Spinal cord (tissue), 10 donors: ENCODE data around the gene OTULIN. TPM values are rescaled to one million over a fixed set of nuclear protein-coding genes. Genes with fewer than 3 reads are reported as not detected.

Experiments used
- DNase-seq, 6 donors: peaks; one replicate each; pipeline versions ENCODE4 v3.0.0 to v3.0.0-alpha.2; 2013 to 2015; ENCODE audit warnings: low spot score in 6 of 6, low read depth in 4 of 6
- H3K27ac ChIP-seq: one replicate; pipeline ENCODE4 v1.5.1; 2013; ENCODE audit warnings: low read depth, low read length, control low read depth
- H3K27me3 ChIP-seq: one replicate; pipeline ENCODE4 v1.6.1; 2013; ENCODE audit warnings: low read length; ENCODE audit not compliant: control insufficient read depth, insufficient read depth
- H3K36me3 ChIP-seq: one replicate; pipeline ENCODE4 v1.6.1; 2013; ENCODE audit warnings: low read length; ENCODE audit not compliant: control insufficient read depth, insufficient read depth
- H3K4me1 ChIP-seq: one replicate; pipeline ENCODE4 v1.6.1; 2013; ENCODE audit warnings: low read length; ENCODE audit not compliant: control insufficient read depth, insufficient read depth
- H3K4me3 ChIP-seq: one replicate; pipeline ENCODE4 v1.5.1; 2013; ENCODE audit warnings: low read depth, low read length, control low read depth
- H3K9me3 ChIP-seq: one replicate; pipeline ENCODE4 v1.6.1; 2013; ENCODE audit warnings: low read length; ENCODE audit not compliant: control insufficient read depth, insufficient read depth
- WGBS: methylation state at CpG from one replicate; pipeline ENCODE4 v1.1.5; 2013; ENCODE audit warnings: missing lambda C conversion rate; ENCODE audit not compliant: insufficient coverage; 5-methylcytosine and 5-hydroxymethylcytosine counted together
- polyA plus RNA-seq, 2 donors: library from polyadenylated mRNA; unstranded; fragments of 120-200 nt; gene quantifications; one replicate each; pipeline ENCODE4 v1.2.1, GENCODE V29; 2013; ENCODE audit not compliant: insufficient read length in 2 of 2
- total RNA-seq, 2 donors: library from RNA; depleted of rRNA in 1 of 2; stranded (reverse); fragments of 120-200 nt in 1 of 2; fragments of >200 nt in 1 of 2; gene quantifications; one replicate each; pipeline versions ENCODE4 v1.2.3 to v1.2.4, GENCODE V29; 2013 to 2014
- donor health status: healthy.

OTULIN gene
- total and polyA plus RNA-seq, 4 donors, result 14.0 to 28.7 (median 15.8) TPM

DNA sequence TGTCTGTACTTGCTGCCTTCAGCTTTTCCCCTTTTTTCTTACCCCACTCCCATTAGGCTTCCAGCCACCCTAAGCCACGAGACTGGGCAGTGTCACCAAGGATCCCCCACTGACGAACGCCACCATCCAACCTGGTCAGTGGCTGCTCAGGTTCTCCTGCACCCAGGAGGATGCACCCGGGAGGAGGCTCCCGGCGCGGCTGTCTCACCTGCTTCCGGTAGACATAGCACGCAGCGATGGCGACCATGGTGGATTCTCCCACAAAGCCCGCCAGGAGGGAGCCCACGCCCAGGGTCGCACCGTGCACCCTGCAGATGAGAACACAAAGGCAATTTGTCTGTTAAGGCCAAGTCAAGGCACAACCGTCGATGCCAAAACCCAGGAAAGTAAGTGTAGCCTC is 48.1 kb downstream of the OTULIN start:
- 97% methylated on average over 17 of the region's 17 CpGs for WGBS
- no peaks in the 10 kb centered on the region for H3K27me3 ChIP-seq
- peaks cover 55% of the 10 kb centered on the region for H3K36me3 ChIP-seq
- DNase-seq, result no peak
- H3K27ac ChIP-seq, result no peak overlapping the region
- no peak overlapping the region for H3K4me3 ChIP-seq
- no peaks in the 10 kb centered on the region for H3K9me3 ChIP-seq
- peaks cover 3% of the 10 kb centered on the region for H3K4me1 ChIP-seq

DNA sequence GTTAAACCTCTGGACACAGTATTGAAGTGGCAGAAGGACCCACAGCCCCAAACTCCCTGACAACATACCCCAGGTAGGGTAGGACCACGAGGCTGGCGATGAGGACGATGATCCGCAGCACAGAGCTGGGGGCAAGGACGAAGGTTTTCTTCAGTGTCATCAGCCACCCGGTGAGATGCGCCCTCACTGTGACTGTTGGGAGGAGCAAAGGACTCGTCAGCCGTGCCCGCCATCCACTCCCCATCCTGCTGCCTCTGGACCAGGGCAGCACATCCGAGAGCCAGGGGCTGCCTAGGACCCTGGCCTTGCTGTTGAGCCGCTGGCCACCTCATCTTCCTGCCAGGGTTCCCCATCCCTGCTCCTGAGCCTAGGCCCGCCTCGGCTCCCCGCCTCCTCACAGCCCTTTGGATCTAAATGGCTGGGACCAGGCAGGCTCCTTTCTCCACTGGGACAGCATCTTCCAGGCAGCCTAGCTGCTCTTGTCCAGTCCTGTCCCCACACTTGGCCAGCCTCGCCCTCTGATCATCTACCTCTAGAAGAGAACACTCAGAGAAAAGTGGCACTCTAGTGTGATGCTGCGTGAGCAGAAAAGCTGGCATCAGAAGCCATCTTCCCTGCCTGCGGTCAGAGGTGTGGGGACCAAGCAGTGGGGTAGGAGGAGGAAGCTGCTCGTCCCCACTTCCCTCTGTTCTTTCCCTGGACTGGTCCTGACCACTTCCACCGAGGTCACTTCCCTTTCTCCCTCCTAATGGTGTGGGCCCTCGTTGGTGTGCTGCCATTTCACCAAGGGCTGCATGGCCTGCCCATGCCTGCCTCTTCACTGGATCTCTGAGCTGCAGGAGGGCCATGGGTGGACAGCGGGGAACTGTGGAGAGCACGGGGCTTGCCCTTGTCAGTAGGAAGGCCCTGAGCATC is 49.2 kb downstream of the OTULIN start:
- no peak for DNase-seq
- no peak overlapping the region for H3K27ac ChIP-seq
- 93% methylated on average over 20 of the region's 23 CpGs for WGBS

DNA sequence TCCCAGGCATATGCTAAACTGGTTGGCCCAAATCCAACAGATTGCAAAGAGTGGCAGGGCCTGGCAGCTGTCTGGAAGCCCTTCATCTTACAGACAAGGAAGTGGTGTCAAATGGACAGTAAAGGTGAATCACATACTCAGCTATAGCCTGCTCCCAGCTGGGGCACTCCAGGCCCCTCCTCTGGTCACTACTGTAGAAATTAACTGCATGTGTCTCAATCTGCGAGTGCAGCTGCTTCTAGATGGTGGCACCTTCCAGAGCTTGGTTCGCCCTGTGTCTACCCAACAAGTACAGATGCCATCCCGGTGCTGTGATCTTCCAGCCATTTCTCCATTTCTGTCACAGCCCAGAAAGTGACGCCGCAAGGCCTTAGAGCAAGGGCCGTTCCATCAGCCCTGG is 50.2 kb downstream of the OTULIN start:
- Histone ChIP-seq H3K4me3 (no peak overlapping the region), H3K27ac (no peak overlapping the region), H3K9me3 (no peaks in the 10 kb centered on the region), H3K27me3 (no peaks in the 10 kb centered on the region), H3K4me1 (no peaks in the 10 kb centered on the region), H3K36me3 (peaks cover 55% of the 10 kb centered on the region)
- WGBS, result 96% methylated on average over 6 of the region's 6 CpGs
- DNase-seq, result no peak

More for the DNA sequence above, 49.2 kb downstream of the OTULIN start:
- peaks cover 55% of the 10 kb centered on the region for H3K36me3 ChIP-seq
- H3K4me3 ChIP-seq, result no peak overlapping the region
- no peaks in the 10 kb centered on the region for H3K9me3 ChIP-seq
- H3K4me1 ChIP-seq, result no peaks in the 10 kb centered on the region
- no peaks in the 10 kb centered on the region for H3K27me3 ChIP-seq

DNA sequence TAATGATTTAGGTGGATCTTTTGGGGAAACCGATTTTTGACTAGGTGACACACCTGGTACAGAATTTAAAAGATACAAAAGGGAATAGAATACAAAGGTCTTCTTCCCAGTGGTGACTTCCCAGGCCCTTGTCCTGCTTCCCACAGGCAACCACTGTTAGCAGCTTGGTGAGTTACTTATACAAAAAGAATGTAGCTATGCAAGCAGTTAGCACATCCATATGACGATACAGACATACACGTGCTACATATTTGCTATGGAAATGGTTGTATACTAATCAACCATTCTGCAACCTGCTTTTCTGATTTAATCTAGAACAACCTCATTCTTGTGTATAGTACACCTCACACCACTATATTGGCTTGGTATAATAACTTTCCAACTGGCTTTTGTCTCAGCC is 51.0 kb downstream of the OTULIN start:
- no peak overlapping the region for H3K4me3 ChIP-seq
- no peak for DNase-seq
- H3K9me3 ChIP-seq, result no peaks in the 10 kb centered on the region
- H3K27ac ChIP-seq, result no peak overlapping the region
- no peaks in the 10 kb centered on the region for H3K27me3 ChIP-seq
- H3K4me1 ChIP-seq, result no peaks in the 10 kb centered on the region
- WGBS, result no CpG with 5 or more reads among the region's 3 CpGs
- H3K36me3 ChIP-seq, result peaks cover 52% of the 10 kb centered on the region

DNA sequence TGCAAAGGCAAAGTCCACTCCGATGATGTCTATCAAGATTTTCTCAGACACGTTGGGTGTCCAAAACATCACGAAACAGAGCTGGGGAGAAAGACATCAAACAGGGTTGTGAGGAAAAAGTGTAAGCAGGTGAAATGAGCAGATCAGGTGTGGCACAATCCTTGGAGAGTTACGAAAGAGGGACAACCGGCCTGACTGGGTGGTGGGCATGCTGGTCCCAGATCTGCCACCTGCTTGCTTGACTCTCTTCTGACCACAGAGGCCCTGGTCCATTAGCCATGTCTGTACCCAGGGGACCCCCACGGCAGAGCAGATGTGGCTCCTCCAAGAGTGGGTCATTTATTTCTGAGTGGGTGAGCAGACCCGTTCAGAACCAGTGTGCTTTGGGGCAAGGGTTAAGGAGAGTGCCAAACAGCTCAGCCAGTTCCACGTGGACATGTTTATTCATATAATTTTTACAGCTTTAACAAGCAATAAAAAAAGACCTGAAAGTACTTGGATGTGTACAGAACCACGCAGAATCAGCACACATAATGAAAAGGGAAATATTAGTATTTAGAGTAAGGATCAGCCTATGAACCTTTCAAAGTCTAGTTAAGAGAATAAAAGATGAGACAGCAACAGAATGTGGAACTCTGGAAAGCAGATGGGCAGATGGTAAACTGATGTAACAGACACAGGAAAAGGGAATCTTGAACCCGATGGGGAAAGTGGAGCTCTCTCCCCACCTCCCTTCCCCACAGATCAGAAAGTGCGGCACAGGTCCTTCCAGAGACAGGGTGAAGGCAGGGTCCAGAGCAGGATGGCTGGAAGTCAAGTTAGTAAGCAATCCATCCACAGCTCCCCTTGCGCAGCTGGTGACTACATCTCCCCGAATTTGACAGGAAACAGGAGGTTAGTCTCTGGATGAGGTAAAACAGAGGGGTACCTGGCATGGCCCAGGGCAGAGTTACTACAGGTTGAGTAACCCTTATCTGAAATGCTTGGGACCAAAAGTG is 52.5 kb downstream of the OTULIN start:
- H3K27ac ChIP-seq, result no peak overlapping the region
- peaks cover 37% of the 10 kb centered on the region for H3K36me3 ChIP-seq
- H3K4me3 ChIP-seq, result no peak overlapping the region
- H3K9me3 ChIP-seq, result no peaks in the 10 kb centered on the region
- DNase-seq, result no peak
- no peaks in the 10 kb centered on the region for H3K4me1 ChIP-seq
- 93% methylated on average over 8 of the region's 13 CpGs for WGBS
- no peaks in the 10 kb centered on the region for H3K27me3 ChIP-seq

DNA sequence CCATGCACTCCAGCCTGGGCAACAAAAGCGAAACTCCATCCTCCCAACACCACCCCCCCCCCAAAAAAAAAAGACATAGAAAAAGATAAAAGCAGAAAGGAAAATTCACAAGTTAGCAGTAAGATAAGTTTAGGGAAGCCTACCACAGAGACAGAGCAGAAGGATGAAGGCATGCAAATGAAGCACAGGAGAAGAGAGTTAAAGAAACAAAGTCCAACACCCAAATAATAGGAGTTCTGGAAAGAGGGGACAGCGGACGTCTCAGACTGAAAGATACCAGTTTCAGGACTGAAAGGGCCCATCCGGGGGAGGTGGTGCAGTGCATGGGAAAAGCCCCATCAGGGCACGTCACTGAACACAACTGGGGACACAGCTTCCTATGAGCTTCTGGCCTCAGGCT is 54.3 kb downstream of the OTULIN start:
- WGBS, result 89% methylated on average over 2 of the region's 5 CpGs
- H3K36me3 ChIP-seq, result peaks cover 19% of the 10 kb centered on the region

DNA sequence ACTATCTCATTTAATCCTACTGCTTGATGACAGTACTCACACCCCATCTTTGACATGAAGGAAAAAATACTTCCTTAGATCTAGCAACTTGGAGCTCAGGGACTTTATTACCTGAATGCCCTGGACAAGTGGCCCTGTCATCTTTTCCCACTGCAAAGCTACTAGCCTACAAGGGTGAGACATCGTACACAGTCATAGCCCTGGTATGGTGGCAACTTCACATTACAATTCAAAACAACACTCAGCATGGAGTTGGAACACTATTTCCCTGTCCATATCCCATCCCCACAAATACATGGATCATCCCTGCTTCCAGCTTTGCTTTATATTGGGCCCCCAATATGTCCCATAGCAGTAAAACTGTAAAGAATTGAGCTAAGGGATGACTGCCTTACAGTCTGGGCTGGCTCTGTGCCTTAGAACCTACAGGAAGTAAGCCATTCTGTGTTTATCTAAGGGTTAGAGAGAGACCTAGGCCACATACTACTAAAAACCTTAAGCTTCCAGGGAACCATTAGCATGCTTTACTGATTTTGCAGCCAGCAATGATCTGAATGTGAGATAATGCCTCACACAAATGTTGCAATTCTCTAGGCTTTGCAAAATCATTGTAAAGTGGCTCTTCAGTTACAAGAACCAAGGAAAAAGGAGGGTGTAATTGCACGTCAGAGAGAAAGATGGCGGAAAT is 55.9 kb downstream of the OTULIN start:
- no peak overlapping the region for H3K4me3 ChIP-seq
- no peaks in the 10 kb centered on the region for H3K27me3 ChIP-seq
- no peaks in the 10 kb centered on the region for H3K4me1 ChIP-seq
- no peak overlapping the region for H3K27ac ChIP-seq
- H3K36me3 ChIP-seq, result peaks cover 11% of the 10 kb centered on the region
- H3K9me3 ChIP-seq, result no peaks in the 10 kb centered on the region
- 92% methylated on average over 3 of the region's 3 CpGs for WGBS
- DNase-seq, result no peak

More for the DNA sequence above, 54.3 kb downstream of the OTULIN start:
- Histone ChIP-seq H3K4me3 (no peak overlapping the region), H3K27me3 (no peaks in the 10 kb centered on the region), H3K4me1 (no peaks in the 10 kb centered on the region), H3K9me3 (no peaks in the 10 kb centered on the region), H3K27ac (no peak overlapping the region)
- DNase-seq, result no peak

DNA sequence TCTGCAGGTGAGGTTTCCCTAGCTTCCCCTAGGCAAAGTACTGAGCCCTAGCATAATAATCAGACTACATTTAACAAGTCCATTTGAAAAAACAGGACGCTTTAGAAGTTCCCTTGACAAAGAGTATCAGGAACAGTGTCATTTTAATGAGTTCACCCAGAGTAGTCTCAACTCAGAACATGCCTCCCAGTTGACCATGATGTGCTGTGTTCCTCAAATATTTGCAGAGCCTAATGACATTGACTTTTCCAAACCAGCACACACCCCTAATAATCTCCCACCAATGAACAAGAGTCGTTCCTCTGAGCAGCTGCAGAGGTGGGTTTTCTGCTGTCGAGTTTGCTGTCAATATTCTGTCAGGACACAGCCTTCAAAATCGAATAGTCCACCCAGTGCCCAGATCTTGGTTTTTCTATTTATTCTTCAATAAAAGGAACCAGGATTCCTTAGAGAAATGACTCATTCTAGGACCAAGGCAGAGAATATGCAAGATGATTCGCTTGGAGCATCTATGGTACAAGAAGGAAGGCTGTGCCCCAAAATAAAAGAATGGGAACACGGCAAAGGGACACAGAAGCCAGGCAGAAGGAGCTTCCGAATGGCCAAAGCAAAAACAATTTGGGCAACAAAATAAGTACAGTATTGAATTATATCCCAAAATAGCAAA is 57.6 kb downstream of the OTULIN start:
- H3K4me3 ChIP-seq, result no peak overlapping the region
- no peak overlapping the region for H3K27ac ChIP-seq
- peaks cover 9% of the 10 kb centered on the region for H3K36me3 ChIP-seq
- H3K4me1 ChIP-seq, result no peaks in the 10 kb centered on the region
- no peaks in the 10 kb centered on the region for H3K27me3 ChIP-seq
- WGBS, result 100% methylated on average over 3 of the region's 7 CpGs
- DNase-seq, result no peak
- H3K9me3 ChIP-seq, result no peaks in the 10 kb centered on the region

DNA sequence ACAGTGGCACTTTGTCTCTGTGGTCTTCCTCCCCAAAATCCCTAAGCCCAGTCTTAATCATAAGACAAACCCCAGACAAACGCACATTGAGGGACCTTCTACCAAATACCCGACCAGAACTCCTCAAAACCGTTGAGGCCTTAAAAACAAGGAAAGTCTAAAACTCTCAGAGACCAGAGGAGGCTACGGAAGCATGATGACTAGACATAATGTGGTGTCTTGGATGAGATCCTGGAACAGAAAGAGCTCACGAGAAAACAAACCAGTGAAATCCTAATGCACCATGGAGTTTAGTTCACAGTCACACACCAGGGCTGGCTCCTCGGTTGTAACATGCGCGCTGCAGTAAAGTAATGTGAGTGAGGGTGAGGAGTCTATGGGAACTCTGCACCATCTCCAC is 58.4 kb downstream of the OTULIN start:
- H3K27ac ChIP-seq, result no peak overlapping the region
- H3K27me3 ChIP-seq, result no peaks in the 10 kb centered on the region
- peaks cover 4% of the 10 kb centered on the region for H3K4me1 ChIP-seq
- H3K4me3 ChIP-seq, result no peak overlapping the region
- DNase-seq, result no peak
- WGBS, result no CpG with 5 or more reads among the region's 8 CpGs
- H3K36me3 ChIP-seq, result peaks cover 9% of the 10 kb centered on the region
- H3K9me3 ChIP-seq, result no peaks in the 10 kb centered on the region
